Measurements from ENCODE around the gene FAM240A. TPM values are rescaled to one million over a fixed set of nuclear protein-coding genes. Genes with fewer than 3 reads are reported as not detected.

Gene FAM240A
- total RNA-seq, 1 experiment from 2014 or later, result not detected

GRCh38 chr3:46604127-46604526, 8.2 kb upstream of the FAM240A start:
- CTCF ChIA-PET, result no interaction called here
- POLR2A ChIA-PET (ENCODE audit: low non-redundant PET), result no interaction called here

DNA sequence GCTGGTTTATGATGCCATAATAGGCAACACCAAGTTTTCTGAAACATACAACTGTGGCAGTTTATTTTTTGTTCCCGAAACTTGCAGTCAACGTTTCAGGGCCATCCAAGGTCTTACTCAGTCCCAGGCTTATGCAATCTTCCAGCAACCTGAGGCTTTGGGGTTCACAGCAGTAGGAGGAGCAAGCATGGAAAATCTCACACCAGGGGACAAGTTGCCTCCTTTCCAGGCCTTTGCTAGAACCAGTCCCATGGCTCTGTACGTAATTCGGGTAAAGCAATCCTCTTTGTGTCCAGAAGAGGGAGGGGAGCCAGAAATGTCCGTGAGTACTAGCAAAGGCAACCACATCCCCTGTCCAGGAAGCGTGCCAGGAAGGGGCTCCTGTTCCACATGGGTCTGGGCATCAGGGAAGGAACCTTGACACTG, 4.7 kb upstream of the FAM240A start:
- Histone ChIP-seq H3K27ac (ENCODE audit: low read depth, low read length, poor library complexity, severe bottlenecking) (no peak overlapping the region), H3K36me3 (ENCODE audit: insufficient read depth, low read length, poor library complexity, severe bottlenecking) (no peaks in the 10 kb centered on the region), H3K27me3 (replicated peaks; ENCODE audit: insufficient read depth, low read depth, low read length, poor library complexity) (no peaks in the 10 kb centered on the region), H3K4me3 (ENCODE audit: low read depth, low read length, poor library complexity, severe bottlenecking) (no peak overlapping the region), H3K9me3 (ENCODE audit: low read depth, low read length, poor library complexity, severe bottlenecking) (no peaks in the 10 kb centered on the region), H3K4me1 (ENCODE audit: insufficient read depth, low read length, poor library complexity, severe bottlenecking) (no peaks in the 10 kb centered on the region)
- CTCF ChIA-PET, result interaction anchor here (0.9 kb wide), 1 partner anchor 22 kb away, joined by 3 read pairs; no protein-coding TSS in a partner anchor
- intact Hi-C loops (cut with micrococcal nuclease; ENCODE audit: unreplicated experiment), result no loop called here
- DNase-seq (ENCODE audit: low spot score), result peak; percentile 25
- BruUV-seq (replicated peaks), result no TSS peak
- POLR2A ChIA-PET (ENCODE audit: low non-redundant PET), result no interaction called here
- TF ChIP-seq EZH2 (IDR thresholded peaks at IDR 0.05; ENCODE audit: borderline replicate concordance, low read depth, low read length, poor library complexity, severe bottlenecking) (no peak), CTCF (conservative IDR thresholded peaks at IDR 0.05; ENCODE audit: low read depth, low read length) (peak; percentile 15; the same call in 1 of the 2 replicates)

More at GRCh38 chr3:46604127-46604526, 8.2 kb upstream of the FAM240A start:
- TF ChIP-seq EZH2 (IDR thresholded peaks at IDR 0.05; ENCODE audit: borderline replicate concordance, low read depth, low read length, poor library complexity, severe bottlenecking), result no peak
- TF ChIP-seq CTCF (conservative IDR thresholded peaks at IDR 0.05; ENCODE audit: low read depth, low read length), result no peak
- Histone ChIP-seq H3K27ac (ENCODE audit: low read depth, low read length, poor library complexity, severe bottlenecking) (no peak overlapping the region), H3K27me3 (replicated peaks; ENCODE audit: insufficient read depth, low read depth, low read length, poor library complexity) (no peaks in the 10 kb centered on the region), H3K9me3 (ENCODE audit: low read depth, low read length, poor library complexity, severe bottlenecking) (no peaks in the 10 kb centered on the region), H3K4me1 (ENCODE audit: insufficient read depth, low read length, poor library complexity, severe bottlenecking) (no peaks in the 10 kb centered on the region), H3K36me3 (ENCODE audit: insufficient read depth, low read length, poor library complexity, severe bottlenecking) (no peaks in the 10 kb centered on the region), H3K4me3 (ENCODE audit: low read depth, low read length, poor library complexity, severe bottlenecking) (no peak overlapping the region)
- no TSS peak for BruUV-seq (replicated peaks)
- DNase-seq (ENCODE audit: low spot score), result no peak
- intact Hi-C loops (cut with micrococcal nuclease; ENCODE audit: unreplicated experiment), result no loop called here

- BruUV-seq (replicated peaks), result no TSS peak
- Histone ChIP-seq H3K9me3 (ENCODE audit: low read depth, low read length, poor library complexity, severe bottlenecking) (no peaks in the 10 kb centered on the region), H3K4me3 (ENCODE audit: low read depth, low read length, poor library complexity, severe bottlenecking) (no peak overlapping the region), H3K36me3 (ENCODE audit: insufficient read depth, low read length, poor library complexity, severe bottlenecking) (no peaks in the 10 kb centered on the region), H3K27me3 (replicated peaks; ENCODE audit: insufficient read depth, low read depth, low read length, poor library complexity) (no peaks in the 10 kb centered on the region), H3K4me1 (ENCODE audit: insufficient read depth, low read length, poor library complexity, severe bottlenecking) (no peaks in the 10 kb centered on the region), H3K27ac (ENCODE audit: low read depth, low read length, poor library complexity, severe bottlenecking) (no peak overlapping the region)
- TF ChIP-seq CTCF (conservative IDR thresholded peaks at IDR 0.05; ENCODE audit: low read depth, low read length) (no peak), EZH2 (IDR thresholded peaks at IDR 0.05; ENCODE audit: borderline replicate concordance, low read depth, low read length, poor library complexity, severe bottlenecking) (no peak)
- ChIA-PET POLR2A (ENCODE audit: low non-redundant PET) (no interaction called here), CTCF (no interaction called here)
- intact Hi-C loops (cut with micrococcal nuclease; ENCODE audit: unreplicated experiment), result no loop called here
- no peak for DNase-seq (ENCODE audit: low spot score)
Observed at GRCh38 chr3:46609212-46609721, 3.1 kb upstream of the FAM240A start.

Measured in A673 (cell line).